ENCODE measurements around the gene CSF3R.

The CSF3R gene

GRCh38 chr1:36420409-36420808, 62.3 kb downstream of the CSF3R start:
- no peak for DNase-seq (ENCODE audit: low read depth in 2 of 2)

GRCh38 chr1:36419569-36419968, 63.1 kb downstream of the CSF3R start:
- no peak for DNase-seq (ENCODE audit: low read depth in 2 of 2)

- no peak for DNase-seq (ENCODE audit: low read depth in 2 of 2)
Observed at GRCh38 chr1:36419140-36419539, 63.6 kb downstream of the CSF3R start.

GRCh38 chr1:36417931-36418330, 64.8 kb downstream of the CSF3R start:
- DNase-seq (ENCODE audit: low read depth in 2 of 2) = no peak
